ENCODE measurements around the gene TRIM24.

DNA sequence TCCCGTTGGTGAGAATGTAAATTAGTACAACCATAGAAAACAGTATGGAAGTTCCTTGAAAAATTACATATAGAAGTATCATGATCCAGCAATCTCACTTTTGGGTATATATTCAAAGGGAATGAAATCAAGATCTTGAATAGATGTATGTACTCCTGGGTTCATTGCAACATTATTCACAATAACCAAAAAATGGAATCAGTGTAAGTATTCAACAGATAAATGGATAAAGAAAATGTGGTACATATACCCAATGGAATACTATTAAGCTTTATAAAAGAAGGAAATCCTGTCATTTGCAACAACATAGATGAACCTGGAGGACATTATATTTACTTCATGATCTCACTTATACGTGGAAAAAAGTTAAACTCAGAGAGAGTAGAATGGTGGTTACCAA is 86.8 kb downstream of the TRIM24 start:
- TF ChIP-seq POLR2AphosphoS5 (IDR thresholded peaks at IDR 0.05; ENCODE audit: low read depth, low read length): no peak
- TF ChIP-seq POLR2A (IDR thresholded peaks at IDR 0.05; ENCODE audit: low read depth, low read length): no peak
- no peak for TF ChIP-seq PAX5 (IDR thresholded peaks at IDR 0.05; ENCODE audit: insufficient read depth, low read length, severe bottlenecking)
